ENCODE data around the gene CHCHD5. TPM values are rescaled to one million over a fixed set of nuclear protein-coding genes. Genes with fewer than 3 reads are reported as not detected.

CHCHD5 gene
- total and polyA plus RNA-seq, 10 of the 15 experiments (the other 5 are each of a cell fraction or from before 2014, with no cell fraction given) = 16.4 to 118 (median 45.2) TPM

DNA sequence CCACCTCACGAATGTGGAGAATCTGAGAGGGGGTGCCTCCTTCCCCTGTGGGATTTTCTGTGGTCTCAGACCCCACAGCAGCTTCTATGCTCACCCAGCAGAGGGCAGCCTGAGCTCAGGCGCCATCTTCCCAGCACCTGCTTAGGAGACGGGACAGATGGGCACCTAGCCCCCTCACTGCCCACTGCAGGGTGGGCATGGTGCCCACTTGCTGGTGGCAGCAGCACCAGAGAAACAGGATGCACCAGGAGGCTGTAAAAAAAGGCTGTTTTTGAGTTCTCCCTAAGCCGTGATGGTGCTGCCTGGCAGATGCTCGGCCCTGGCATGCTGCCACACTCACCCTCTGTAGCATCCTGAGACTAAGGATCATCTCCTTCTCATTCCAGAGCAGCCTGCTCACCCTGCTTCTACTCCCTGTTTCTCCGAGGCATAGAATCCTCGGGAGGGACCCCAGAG lies 42.2 kb downstream of the CHCHD5 start:
- no peaks in the 10 kb centered on the region for H3K79me2 ChIP-seq (ENCODE audit: control insufficient read depth, insufficient read depth, low read length)
- H2AFZ ChIP-seq (ENCODE audit: control insufficient read depth, low read depth, low read length) = no peak overlapping the region; the same call in 1 of the 2 replicates
- no peaks in the 10 kb centered on the region for H3K27me3 ChIP-seq (replicated peaks in 1 of 2; ENCODE audit: control insufficient read depth in 2 of 2, insufficient read depth in 2 of 2, low read length in 1 of 2)
- H3K9me3 ChIP-seq (replicated peaks; ENCODE audit: control insufficient read depth, insufficient read depth, low read length) = no peaks in the 10 kb centered on the region
- H3K36me3 ChIP-seq (ENCODE audit: control insufficient read depth in 2 of 2, insufficient read depth in 2 of 2, low read length in 1 of 2) = no peaks in the 10 kb centered on the region
- no peak overlapping the region for H3K4me3 ChIP-seq
- no peaks in the 10 kb centered on the region for H4K20me1 ChIP-seq (ENCODE audit: control insufficient read depth, insufficient read depth)
- BruUV-seq (replicated peaks) = no TSS peak
- WGBS (ENCODE audit: insufficient coverage, insufficient replicate concordance, low lambda C conversion rate, missing lambda C conversion rate) = 11% methylated on average over 7 of the region's 7 CpGs
- DNase-seq (ENCODE audit: low read depth, low spot score) (no peak), ATAC-seq (peak; percentile 86), FAIRE-seq (peak; percentile 72)
- H3K4me1 ChIP-seq (ENCODE audit: control insufficient read depth, insufficient read depth, low read length) = peaks cover 19% of the 10 kb centered on the region
- intact Hi-C loops (cut with micrococcal nuclease; ENCODE audit: unreplicated experiment) = loop anchor here (1.0 kb wide), 4 partner anchors 19 to 100 kb away; partner anchors contain the start of gene SLC20A1
- ChIA-PET POLR2A (interaction anchor here (1.2 to 13.6 kb wide), 4 partner anchors 9 to 100 kb away, joined by 4 to 143 read pairs (median 26); partner anchors contain the start of gene SLC20A1), SMC1A (ENCODE audit: uncharacterized antibody, unreplicated experiment) (interaction anchor here (0.7 to 15.4 kb wide), 18 partner anchors 10 to 333 kb away, joined by 3 to 455 read pairs (median 8); partner anchors contain the start of genes NT5DC4 and SLC20A1), RAD21 (ENCODE audit: unreplicated experiment) (interaction anchor here (0.7 to 16.3 kb wide), 21 partner anchors 10 to 538 kb away, joined by 3 to 494 read pairs (median 4); partner anchors contain the start of genes CKAP2L, NT5DC4 and SLC20A1), CTCF (interaction anchor here (0.6 to 16.6 kb wide), 30 partner anchors 9 to 328 kb away, joined by 3 to 671 read pairs (median 7); partner anchors contain the start of genes NT5DC4 and SLC20A1)
- in situ Hi-C loops (cut with MboI) = loop anchor here (5.0 kb wide), 1 partner anchor 96 kb away; the partner anchor contains the start of gene NT5DC4
- peak overlapping the region; percentile 58 for H3K4me2 ChIP-seq (ENCODE audit: control insufficient read depth, insufficient read depth)
- H3K9ac ChIP-seq (ENCODE audit: control insufficient read depth, insufficient read depth, low read length) = no peak overlapping the region
- no peak overlapping the region for H3K27ac ChIP-seq (ENCODE audit: control insufficient read depth, insufficient read depth)
- TF ChIP-seq RELA (IDR thresholded peaks at IDR 0.05; ENCODE audit: borderline replicate concordance, partially characterized antibody) (no peak), RUNX3 (IDR thresholded peaks at IDR 0.05; ENCODE audit: low read length) (peak; percentile 80), CREM (IDR thresholded peaks at IDR 0.05; ENCODE audit: low read depth) (no peak), SMAD1 (IDR thresholded peaks at IDR 0.05; ENCODE audit: low read depth, partially characterized antibody) (peak; percentile 32), NR2F1 (conservative IDR thresholded peaks at IDR 0.05) (0 out of 2 replicates have a peak, but pooled peaks have one; percentile 21), EGR1 (IDR thresholded peaks at IDR 0.05; ENCODE audit: borderline replicate concordance in 1 of 2, low read depth in 2 of 2, low read length in 2 of 2) (0 out of 3 replicates have a peak, but pooled peaks of 1 of the 2 experiments have one; percentile 35), RAD21 (IDR thresholded peaks at IDR 0.05; ENCODE audit: insufficient read depth, low read depth, low read length) (peak; percentile 94), POU2F2 (IDR thresholded peaks at IDR 0.05; ENCODE audit: borderline replicate concordance, low read depth, low read length) (peak; percentile 46; the same call in 1 of the 3 replicates), YY1 (IDR thresholded peaks at IDR 0.05; ENCODE audit: low read depth, low read length) (peak; percentile 96), PAX5 (IDR thresholded peaks at IDR 0.05; ENCODE audit: borderline replicate concordance, low read depth, low read length) (no peak), LARP7 (IDR thresholded peaks at IDR 0.05) (0 out of 2 replicates have a peak, but pooled peaks have one; percentile 51), MTA2 (IDR thresholded peaks at IDR 0.05; ENCODE audit: low read depth) (peak; percentile 39; the same call in 1 of the 2 replicates), ATF7 (IDR thresholded peaks at IDR 0.05; ENCODE audit: low read depth) (no peak), TCF3 (IDR thresholded peaks at IDR 0.05; ENCODE audit: borderline replicate concordance, insufficient read depth, low read depth, low read length) (peak; percentile 60; the same call in 1 of the 2 replicates), RB1 (IDR thresholded peaks at IDR 0.05; ENCODE audit: borderline replicate concordance) (peak; percentile 76; the same call in 1 of the 2 replicates), ZNF274 (IDR thresholded peaks at IDR 0.05; ENCODE audit: insufficient read depth, insufficient read length) (no peak), NFXL1 (IDR thresholded peaks at IDR 0.05; ENCODE audit: borderline replicate concordance) (no peak), TCF12 (IDR thresholded peaks at IDR 0.05; ENCODE audit: low read depth, low read length) (peak; percentile 81)
- TF ChIP-seq, protein P1, sequence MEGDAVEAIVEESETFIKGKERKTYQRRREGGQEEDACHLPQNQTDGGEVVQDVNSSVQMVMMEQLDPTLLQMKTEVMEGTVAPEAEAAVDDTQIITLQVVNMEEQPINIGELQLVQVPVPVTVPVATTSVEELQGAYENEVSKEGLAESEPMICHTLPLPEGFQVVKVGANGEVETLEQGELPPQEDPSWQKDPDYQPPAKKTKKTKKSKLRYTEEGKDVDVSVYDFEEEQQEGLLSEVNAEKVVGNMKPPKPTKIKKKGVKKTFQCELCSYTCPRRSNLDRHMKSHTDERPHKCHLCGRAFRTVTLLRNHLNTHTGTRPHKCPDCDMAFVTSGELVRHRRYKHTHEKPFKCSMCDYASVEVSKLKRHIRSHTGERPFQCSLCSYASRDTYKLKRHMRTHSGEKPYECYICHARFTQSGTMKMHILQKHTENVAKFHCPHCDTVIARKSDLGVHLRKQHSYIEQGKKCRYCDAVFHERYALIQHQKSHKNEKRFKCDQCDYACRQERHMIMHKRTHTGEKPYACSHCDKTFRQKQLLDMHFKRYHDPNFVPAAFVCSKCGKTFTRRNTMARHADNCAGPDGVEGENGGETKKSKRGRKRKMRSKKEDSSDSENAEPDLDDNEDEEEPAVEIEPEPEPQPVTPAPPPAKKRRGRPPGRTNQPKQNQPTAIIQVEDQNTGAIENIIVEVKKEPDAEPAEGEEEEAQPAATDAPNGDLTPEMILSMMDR (IDR thresholded peaks at IDR 0.05 in 2 of 3, conservative IDR thresholded peaks at IDR 0.05 in 1 of 3; ENCODE audit: control insufficient read depth in 2 of 3, extremely low read depth in 1 of 3, insufficient read depth in 1 of 3, low read depth in 3 of 3, low read length in 3 of 3) = peak; percentile 91 to 95 (median 92)
- TF ChIP-seq, protein P2, sequence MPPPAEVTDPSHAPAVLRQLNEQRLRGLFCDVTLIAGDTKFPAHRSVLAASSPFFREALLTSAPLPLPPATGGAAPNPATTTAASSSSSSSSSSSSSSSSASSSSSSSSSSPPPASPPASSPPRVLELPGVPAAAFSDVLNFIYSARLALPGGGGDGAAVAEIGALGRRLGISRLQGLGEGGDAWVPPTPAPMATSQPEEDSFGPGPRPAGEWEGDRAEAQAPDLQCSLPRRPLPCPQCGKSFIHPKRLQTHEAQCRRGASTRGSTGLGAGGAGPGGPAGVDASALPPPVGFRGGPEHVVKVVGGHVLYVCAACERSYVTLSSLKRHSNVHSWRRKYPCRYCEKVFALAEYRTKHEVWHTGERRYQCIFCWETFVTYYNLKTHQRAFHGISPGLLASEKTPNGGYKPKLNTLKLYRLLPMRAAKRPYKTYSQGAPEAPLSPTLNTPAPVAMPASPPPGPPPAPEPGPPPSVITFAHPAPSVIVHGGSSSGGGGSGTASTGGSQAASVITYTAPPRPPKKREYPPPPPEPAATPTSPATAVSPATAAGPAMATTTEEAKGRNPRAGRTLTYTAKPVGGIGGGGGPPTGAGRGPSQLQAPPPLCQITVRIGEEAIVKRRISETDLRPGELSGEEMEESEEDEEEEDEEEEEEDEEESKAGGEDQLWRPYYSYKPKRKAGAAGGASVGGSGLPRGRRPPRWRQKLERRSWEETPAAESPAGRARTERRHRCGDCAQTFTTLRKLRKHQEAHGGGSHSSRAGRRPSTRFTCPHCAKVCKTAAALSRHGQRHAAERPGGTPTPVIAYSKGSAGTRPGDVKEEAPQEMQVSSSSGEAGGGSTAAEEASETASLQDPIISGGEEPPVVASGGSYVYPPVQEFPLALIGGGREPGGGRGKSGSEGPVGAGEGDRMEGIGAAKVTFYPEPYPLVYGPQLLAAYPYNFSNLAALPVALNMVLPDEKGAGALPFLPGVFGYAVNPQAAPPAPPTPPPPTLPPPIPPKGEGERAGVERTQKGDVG (CRISPR knock-in tag; IDR thresholded peaks at IDR 0.05) = no peak
